ENCODE measurements around the gene BTBD7.

The BTBD7 gene

DNA sequence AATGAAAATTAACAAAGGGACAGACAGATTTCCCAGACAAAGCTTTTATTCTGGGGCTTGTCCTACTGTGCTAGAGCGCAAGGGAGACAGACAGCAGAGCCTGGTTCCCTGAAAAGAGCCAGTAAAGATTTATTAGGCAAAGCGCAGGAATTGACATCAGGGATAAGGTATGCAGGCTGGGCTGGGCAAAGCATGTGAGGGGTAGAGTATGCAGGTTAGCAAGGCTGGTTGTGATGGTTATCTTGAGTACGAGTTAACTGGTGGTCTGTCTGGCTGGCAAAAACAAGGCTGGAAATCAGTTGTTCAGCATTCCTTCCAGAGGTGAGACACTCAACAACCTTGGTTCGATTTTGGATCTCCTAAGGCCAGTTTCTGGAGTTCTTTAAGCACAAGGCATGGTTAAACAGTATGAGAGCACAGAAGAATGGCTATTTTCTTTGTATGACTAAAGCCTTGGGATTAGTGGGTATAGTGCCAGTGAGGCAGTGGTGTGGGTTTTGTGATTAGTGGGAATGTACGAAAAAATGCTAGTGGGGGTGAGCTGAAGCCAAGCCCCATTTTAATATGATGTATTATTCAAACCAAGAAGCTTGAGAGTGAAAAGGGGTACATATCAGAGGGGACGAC, 30.9 kb downstream of the BTBD7 start:
- DNase-seq: no peak

DNA sequence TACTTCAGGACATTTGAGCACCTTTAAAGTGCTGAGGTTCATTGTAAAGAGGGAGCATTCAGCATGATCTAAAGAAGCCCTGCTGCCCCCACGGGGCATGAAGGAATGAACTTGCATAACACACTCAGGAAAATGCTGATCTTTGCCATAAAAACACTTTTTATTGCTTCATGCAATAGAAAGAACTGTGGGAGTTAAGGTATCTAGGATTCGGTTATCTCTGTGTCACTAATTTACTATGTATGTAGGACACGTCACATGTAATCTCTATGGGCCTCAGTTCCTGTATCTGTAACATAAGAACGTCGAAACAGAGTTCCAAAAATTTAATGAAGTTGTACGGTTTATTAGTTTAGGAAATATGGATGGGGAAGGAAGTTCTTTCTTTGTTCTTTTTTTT, 33.0 kb downstream of the BTBD7 start:
- DNase-seq: no peak

DNA sequence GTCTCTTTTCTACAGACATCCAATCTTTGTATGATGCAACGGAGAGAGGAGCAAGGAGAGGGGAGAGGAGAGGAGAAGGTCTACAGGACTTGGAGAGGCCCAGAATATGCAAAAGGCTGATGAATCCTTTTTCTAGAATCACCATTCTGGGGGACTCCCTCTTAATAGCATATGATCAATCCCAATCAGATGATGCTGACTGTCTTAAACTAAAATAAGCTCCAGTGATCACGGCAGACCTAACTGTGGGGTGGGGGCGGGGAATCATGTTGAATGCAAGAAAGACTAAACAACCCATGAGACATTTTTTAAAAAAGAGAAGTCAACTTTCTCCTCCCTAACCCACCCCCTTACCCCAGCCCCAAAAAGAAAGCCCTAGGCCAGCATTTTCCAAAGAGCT, 33.4 kb downstream of the BTBD7 start:
- no peak for DNase-seq

DNA sequence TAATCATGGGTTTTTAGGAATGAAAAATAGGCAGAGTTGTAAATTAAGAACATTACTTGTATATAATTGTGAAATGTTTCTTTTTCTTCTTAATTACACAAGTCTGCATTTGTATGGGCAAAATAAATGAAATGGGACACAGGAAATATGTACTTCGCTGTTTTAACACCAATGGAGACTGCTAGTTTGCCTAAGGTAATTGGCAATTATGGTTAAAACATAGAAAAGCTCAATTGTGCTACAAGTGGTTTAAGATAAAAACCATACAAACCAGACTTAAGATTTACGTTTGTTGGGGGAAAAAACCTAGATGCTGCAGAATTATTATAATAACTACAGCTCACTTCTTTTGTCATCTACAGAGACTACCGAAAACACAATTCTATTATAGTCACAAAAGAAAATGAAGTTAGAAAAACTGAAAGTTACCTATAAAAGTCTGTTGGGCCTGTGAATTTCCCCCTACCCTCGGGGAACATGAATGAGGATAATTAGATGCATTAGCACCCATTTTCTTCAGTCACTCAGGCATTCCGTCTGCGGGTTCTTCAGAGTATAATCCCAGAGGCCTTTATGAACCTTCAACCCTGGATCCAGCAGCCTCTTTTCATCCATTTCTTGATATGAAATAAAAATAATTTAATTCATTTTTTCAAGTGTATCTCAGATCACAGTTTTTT, 37.2 kb downstream of the BTBD7 start:
- no peak for DNase-seq

DNA sequence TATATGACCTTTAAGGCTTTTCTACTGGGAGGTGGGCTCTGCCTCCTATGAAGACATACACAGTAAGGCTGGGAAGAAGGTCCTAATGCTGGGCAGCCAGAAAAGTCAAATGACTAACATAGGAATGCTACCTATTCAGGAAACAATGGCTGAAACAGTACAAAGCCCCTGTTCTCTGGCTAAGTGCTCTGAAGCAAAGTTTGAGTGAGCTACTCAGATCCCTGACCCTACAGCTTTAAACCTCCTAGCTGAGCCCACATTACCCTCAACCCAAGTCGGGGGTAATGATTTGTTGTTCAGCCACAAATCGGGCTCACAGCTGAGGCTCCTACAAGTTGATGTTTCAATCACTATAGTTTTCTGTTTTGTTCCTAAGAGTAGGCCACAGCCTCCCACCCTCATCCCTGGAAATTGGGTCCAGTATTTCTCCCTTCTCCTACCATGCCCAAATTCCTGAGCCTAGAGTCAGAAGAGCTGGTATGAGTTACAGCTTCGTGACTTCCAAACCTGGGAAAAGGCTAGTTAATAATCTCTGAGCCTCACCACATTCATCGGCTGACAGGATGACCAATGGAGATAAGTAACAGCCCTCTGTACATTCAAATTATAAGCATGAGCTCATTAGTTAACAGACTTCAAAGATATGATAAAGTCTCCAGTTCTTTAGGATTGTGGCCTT, 46.5 kb downstream of the BTBD7 start:
- no peak for DNase-seq

DNA sequence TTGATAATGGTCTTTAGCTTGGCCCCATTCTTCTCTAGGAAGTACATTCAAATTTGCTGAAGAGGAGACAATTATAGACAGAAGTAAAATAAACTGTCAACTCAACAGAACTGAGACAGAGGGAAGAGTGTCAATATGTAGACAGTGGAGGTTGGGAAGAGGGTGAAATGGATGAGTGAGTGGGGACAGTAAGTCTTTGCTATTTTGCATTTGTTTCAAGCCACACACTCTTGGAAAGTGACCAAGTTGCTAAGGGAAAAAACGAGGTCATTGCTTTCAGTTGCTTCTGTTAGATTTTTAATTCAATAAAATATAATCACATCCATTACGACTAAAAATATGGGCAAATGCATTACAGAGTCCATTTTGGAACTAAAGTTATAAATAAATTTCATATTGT, 47.8 kb downstream of the BTBD7 start:
- DNase-seq: no peak

DNA sequence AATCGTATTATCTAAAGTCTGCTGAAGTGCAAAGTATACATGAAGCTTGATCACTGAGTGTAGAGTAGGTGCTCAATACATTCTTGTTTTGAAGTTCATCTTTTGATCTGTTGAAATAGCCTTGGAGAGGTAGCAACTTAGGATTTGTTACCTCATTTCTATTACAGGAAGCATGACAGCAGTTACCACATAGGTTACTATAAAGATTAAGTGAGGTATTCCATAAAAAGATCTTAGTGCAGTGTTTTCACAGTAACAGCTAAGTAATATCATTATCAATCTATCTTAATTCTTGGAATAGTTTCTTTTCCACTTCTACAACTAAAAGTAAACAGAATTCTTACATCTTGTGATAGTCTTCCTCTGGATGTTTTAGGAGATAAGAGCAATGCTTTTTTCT, 50.9 kb downstream of the BTBD7 start:
- no peak for DNase-seq

DNA sequence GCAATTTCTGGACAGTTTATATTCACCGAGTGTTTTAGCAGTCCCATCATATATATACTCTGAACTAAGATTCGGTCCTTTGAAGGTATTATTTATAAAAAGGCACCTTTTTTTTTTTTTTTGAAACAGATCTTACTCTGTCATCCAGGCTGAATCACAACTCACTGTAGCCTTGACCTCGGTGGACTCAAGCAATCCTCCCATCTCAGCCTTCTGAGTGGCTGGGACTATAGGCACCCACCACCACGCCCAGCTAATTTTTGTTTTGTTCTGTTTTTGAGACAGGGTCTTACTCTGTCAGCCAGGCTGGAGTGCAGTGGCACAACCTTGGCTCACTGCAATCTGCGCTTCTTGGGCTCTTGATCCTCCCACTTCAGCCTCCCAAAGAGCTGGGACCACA, 52.1 kb downstream of the BTBD7 start:
- no peak for DNase-seq

DNA sequence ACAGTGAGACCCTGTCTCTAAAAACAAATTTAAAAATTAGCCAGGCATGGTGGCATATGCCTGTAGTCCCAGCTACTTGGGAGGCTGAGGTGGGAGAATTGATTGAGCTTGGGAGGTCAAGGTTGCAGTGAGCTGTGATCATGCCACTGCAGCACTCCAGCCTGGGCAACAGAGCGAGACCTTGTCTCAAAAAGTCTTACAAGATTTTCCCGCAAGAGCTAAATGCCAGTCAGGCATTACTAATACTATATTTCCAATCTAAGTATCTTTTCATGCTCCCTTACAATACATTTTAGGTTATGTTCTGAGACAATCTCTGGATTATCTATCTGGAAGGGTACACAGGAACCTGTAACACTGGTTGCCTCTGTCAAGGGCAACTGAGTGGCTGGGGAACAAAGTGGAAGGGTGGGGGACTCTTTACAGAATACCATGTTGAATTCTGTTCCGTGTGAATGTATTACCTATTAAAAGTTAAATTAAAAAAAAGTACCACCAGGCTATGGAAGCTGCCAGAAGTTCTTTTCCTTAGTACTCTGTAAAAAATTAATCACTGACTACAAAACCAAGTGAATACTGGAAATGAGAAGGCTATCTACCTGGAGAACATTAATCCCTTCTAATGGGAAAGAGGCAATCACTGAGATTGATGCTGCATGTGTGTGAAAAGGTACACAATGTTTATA, 56.7 kb downstream of the BTBD7 start:
- no peak for DNase-seq

DNA sequence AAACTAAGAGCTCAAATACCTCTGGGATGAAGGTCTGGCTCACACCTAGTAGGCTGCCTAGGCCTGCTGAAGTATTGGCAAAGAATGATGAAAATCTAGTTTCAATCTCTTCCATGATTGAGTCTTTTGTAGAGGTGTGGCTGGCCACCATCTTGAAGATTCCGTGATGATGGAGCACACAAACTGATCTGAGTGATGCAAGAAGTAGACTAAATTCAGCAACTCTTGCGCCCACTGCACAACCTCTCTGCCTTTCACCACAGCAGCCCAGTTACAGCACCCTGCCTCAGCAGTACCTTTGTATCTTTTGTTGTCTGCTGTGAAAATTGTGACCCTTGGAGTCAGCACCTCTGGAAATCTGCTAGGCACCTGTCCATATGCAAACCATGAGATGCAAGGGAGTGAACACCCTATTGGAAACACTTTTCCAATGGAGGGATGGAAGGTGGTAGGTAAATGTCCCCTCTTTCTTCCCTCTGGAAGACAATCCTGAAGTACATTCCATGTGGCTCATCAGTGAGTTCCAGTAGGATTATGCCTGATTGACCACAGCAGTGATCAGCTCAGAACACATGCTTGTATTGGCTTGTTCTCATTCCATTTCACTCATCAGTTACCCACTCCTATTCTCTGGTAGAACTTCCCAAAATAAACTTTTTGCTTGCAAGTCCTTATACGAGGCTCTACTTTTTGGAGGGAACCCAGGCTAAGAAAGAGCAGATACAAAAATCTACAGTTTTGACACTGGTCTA, 58.6 kb downstream of the BTBD7 start:
- DNase-seq: no peak

DNA sequence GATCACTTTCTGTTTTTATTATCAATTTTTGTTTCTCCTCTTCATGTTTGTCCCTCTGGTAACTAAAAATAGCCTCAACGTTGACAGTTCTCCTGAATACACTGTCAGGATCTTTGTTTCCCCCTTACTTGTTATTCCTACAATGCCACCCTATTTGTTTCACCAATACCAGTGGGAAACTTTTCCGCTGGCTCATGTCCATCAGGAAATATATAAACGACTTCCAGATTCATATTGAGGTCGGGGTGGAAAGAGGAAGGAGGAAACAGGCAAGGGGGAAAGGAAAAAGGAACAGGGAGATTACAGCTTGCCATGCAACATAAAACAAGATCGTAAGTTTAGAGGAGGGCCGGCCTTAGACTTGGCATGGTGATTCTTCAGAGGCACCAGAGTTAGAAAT, 61.7 kb downstream of the BTBD7 start:
- DNase-seq: no peak

DNA sequence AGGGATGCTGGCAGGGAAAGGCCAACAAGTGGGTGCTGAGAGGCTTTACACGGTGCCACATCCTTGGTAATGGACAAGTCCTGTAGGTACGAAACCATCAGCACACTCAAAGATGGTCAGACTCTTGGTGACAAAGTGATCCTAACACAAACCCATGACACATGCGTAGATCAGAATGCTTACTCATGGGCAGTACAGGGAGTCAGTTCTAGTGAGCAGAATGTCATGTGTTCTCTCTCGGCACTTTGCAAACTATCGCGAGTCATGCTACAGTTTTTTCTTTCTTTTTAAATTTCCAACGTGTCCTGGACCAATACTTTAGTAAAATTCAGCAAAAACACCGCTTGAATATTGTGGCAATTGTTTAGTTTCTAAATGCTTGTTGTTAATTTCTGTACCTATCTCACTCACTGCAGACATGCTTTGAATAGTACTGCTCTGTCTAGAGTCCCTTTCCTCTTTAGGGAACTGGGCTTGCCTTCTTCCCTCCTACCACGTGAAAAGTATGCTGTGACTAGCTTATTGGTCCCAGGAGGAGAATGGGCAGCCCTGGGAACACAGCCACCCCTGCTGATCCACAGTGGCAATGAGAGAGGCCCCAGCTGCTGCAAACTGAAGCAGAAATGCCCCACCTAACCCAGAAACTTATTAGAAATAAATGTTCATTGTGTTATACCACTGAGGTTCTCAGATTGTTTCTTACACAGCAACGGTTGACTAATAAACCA, 63.3 kb downstream of the BTBD7 start:
- DNase-seq: peak; percentile 4

DNA sequence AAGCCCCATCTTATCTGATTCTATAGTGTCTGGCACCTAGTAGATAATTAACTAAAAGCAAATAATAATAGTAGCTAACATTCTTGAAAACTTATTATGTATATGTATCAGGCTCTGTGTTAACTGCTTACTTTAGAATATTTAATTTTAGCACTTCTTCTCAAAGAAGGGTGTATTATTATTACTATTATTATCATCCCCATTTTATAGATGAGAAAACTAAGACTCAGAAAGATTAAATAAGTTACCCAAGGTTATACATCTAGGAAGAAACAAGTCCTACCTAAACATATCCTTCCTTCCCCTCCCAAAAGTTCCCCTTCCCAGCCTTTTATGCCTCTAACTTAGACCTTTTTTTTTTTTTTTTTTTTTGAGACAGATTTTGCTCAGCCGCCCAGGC, 64.4 kb downstream of the BTBD7 start:
- no peak for DNase-seq

DNA sequence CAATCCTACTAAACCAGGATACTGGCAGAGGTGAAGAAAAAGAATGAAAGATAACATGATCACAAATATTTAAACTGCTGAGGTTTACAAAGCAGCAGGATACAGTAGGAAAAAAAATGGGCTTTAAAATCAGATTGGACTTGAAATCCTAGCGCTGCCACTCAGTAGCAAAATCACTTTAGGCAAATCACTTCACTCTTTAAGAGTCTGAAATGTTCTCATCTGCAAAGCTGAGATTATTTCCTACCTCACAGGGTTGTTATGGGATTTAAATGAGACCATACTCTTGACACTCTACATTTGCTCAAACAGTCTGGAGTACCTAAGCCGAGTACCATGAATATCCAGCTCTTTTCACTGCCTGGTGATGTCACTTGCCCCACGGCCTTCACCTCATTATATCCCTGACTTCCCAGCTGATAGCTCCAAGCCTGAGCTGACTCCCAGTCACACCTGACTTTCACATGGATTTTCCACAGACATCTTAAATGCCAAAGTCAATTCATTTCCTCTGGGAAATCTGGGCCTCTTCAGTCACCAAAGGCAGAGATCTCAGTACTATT, 65.6 kb downstream of the BTBD7 start:
- DNase-seq: no peak

DNA sequence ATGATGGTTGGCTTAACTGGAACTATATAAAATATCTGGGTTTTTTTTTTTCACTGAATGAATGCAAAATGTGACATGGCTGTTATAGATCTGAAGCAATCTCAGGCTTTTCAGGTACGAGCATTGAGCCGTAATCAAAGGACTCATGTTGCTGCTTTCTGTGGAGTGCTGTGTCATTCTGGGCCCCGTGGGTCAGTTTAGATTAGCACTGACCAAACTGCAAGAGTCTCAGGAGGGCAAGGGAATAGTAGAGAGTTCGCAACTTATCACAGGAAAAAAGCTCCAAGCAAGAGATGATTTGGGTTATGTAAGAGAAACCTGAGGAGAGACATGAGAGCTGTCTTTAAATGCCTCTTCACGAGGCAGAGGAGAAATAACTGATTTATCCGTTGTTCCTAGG, 66.7 kb downstream of the BTBD7 start:
- DNase-seq: no peak

DNA sequence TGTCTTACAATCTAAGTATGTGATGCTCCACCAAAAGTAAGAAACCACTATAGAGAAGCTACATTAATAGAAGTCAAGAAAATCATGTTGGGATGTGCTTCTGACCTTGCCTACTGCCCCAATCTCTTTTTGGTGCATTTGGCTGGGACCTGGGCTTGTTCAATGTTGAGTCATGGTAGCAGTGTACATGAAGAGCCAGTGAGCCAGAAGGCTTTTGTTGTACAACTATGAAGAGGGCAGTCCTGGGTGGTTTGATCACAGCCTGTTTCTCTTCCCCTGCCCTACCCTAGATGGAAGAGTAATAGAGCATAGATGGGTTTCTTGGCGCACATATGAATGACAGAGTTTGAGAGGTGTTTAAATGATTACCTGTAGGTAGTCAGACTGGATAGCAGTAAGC, 69.4 kb downstream of the BTBD7 start:
- DNase-seq: no peak

DNA sequence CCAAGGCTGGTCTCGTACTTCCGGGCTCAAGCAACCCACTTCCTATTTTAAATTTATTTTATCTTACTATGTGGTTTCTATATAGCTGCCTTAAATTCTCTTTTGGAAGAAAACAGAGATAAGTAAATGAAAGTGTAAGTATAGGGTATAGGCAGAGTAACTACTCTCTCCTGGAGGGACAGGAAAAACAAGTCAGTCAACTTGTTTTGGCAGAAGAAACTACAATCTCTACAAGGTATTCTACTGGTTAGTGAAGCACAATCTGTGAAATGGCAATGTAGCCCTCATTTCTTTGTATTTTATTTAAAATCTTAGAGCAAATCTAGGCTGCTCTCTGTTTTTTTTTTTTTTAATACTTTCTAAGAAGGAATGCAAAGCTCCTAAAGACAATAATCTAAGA, 70.4 kb downstream of the BTBD7 start:
- DNase-seq: peak; percentile 6

DNA sequence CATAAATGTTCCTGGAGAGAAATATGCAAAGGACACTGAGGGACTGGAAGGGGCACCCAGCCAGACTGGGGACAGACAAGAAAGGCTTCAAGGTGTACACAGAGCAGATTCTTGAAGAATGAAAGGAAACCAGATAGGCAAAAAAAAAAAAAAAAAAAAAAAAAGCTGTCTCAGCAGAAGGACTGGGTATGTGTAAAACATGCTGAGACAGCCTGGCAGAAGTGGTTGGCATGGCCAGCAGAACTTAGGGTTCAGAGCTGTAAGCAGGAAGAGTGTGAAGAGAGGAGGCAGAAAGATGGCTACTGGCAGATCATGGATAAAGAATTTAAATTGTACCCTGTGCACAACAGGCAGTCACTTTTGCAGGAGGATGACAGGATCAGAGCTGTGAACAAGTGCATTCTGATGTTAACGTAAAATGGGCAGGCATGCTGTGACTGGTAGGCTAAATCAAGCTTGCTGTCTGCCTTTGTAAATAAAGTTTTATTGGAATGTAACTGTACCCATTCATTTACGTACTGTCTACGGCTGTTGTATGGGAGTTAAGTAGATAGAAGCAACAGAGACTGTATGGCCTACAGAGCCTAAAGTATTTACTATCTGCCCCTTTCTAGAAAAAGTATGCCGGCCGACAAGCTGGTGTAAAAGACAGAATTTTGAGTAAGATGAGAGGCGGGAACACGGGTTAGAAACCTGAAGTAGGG, 83.6 kb downstream of the BTBD7 start:
- DNase-seq: no peak

DNA sequence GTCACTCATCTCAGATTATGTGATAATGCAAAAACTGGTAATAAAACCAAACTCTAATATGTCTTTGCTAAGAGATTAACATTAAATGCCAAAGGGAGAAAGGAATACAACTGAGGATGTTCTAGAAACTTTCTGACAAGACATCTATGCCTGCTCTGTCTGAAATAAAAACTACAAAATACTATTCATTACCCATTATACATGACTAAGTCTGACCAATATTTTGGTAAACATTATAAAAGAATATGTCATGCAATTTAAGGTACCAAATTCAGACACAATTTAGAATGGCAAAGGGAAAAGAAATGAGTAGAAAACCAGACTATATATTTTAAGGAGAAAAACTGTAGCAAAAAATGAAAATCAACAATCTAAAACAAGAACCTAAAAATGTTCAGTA, 86.3 kb downstream of the BTBD7 start:
- DNase-seq: no peak

DNA sequence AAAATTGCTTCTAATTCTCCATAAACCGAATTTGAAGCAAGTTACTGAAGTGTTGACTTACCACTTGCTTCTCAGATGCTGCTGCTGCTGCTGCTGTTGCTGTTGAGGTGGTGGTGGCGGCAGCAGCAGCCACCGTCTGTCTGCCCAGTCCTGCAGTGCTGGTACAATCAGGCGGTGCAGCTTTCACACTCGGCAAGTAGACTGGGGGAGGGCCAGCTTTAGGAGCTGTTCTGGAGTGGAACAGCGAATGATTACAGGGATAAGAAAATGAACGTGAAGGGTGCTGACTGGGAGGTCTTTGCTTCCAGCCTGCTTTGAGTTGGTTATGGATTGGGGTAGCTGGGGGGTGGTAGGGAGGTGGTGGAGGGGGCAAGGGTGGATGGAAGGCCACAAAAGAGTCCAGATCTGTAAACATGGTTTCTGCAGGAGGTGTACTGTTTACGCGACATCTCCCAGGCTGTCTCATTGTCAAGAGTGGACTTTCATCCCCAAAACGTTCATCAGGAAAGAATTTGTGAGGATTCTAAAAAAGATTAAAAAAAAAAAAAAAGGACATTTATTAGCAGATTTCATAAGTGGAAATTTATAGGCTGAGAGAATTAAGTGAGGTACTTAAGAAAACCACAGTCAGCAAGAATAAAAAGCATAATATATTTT, 86.9 kb downstream of the BTBD7 start:
- no peak for DNase-seq

DNA sequence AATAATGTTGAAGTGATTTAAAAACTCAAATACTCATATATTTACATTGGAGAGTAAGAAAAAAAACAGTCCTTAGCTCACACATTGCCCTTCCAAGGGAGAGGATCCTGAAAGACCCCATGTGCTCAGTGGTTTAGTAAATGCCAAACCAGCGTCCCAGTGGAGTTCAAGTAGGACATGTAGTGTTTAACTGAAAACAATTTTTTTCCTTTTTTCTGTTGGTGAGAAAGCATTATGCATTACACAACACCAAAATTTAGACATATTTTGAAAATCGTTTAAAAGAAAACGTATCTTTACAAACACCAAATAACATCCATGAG, 92.2 kb downstream of the BTBD7 start:
- no peak for DNase-seq

Measured in DMS53 (cell line).